Measurements from ENCODE around the gene PNKP. TPM values are rescaled to one million over a fixed set of nuclear protein-coding genes. Genes with fewer than 3 reads are reported as not detected.

The PNKP gene
- total RNA-seq, 3 donors from 2014 or later: 84.3 to 114 (median 111) TPM

- peak in 2 of 3 donors; percentile 4 to 51 for DNase-seq
- intact Hi-C loops (cut with DNase I, micrococcal nuclease): no loop called here
- no peak for TF ChIP-seq CTCF (IDR thresholded peaks at IDR 0.05)
- ATAC-seq: no peak
- Histone ChIP-seq H3K4me3 (no peak overlapping the region), H3K4me1 (ENCODE audit: low read depth) (peaks cover 14% of the 10 kb centered on the region), H3K9me3 (no peaks in the 10 kb centered on the region), H3K36me3 (ENCODE audit: low read depth) (no peaks in the 10 kb centered on the region)
Observed at GRCh38 chr19:49856574-49857021, 10.8 kb downstream of the PNKP start.

DNA sequence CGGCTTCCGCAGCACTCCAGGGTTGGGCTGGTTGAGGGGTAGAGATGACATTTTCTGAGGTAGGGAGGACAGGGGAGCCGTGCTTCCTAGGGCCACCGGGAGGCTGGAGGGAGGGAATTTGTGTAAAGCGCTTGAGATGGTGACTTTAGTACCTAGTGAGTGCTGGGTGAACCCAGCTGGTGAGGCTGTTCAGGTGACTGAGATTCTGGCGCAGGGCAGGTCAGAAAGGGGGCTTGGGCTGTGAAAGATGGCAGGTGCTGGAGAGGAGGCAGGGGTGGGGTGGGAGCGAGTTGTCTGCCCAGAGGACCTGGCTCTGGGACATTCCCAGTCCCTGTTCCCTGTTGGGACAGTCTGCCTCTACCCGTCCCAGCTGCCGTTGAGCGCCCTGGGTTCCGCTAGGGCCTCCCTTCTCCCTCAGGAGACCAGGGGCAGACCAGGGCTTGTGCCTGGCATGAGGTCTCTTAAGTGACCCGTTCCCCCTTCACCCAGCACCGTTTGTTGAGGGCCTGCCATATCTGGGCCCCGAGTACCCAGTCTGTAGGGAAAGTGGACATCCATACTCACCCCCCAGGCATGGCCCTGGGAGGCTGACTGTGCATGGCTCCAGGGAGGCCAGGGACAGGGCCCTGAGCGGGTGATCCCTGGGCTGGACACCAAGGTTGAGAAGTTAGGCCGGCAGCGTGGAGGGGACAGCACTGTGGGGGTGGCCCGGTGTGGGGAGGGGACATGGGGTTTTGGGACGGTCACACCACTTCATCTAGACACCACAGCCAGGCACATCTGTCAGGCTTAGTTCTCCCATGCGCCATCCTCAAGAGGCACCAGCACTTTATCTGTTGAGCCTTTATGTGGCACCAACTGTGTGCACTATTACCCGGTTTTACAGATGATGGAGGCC, 11.5 kb downstream of the PNKP start:
- DNase-seq (peak in 2 of 3 donors; percentile 5 to 47), ATAC-seq (no peak)
- Histone ChIP-seq H3K9me3 (no peaks in the 10 kb centered on the region), H3K36me3 (ENCODE audit: low read depth) (no peaks in the 10 kb centered on the region), H3K4me3 (no peak overlapping the region), H3K4me1 (ENCODE audit: low read depth) (peaks cover 14% of the 10 kb centered on the region)
- intact Hi-C loops (cut with DNase I, micrococcal nuclease): no loop called here
- TF ChIP-seq CTCF (IDR thresholded peaks at IDR 0.05): no peak

DNA sequence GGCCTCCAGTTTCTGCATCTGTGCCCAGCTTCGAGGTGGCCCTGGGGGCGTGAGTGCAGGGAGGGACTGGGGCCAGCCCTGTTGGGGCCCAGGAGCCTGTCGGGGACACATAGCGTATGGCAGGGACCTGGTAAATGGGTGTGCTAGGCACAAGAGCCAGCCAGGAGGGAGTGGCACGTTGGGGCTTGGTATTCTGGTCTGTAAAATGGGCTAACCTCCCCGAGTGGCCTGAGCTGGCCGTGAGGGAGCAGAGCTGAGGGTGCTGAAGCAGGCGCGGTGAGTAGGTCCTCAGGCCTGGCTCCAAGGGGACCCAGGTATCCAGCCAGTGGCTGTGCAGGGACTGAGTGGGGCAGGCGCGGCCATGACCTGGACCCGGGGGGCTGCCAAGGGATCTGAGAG, 12.1 kb downstream of the PNKP start:
- intact Hi-C loops (cut with DNase I, micrococcal nuclease): no loop called here
- ATAC-seq: no peak
- no peaks in the 10 kb centered on the region for H3K36me3 ChIP-seq (ENCODE audit: low read depth)

GRCh38 chr19:49854378-49855263, 12.8 kb downstream of the PNKP start:
- no peak for ATAC-seq
- intact Hi-C loops (cut with DNase I, micrococcal nuclease): no loop called here
- Histone ChIP-seq H3K4me3 (no peak overlapping the region), H3K9me3 (no peaks in the 10 kb centered on the region), H3K4me1 (ENCODE audit: low read depth) (peaks cover 14% of the 10 kb centered on the region), H3K36me3 (ENCODE audit: low read depth) (no peaks in the 10 kb centered on the region)
- no peak for TF ChIP-seq CTCF (IDR thresholded peaks at IDR 0.05)
- DNase-seq: peak in 2 of 3 donors; percentile 39 to 67

More for the DNA sequence above, 12.1 kb downstream of the PNKP start:
- no peaks in the 10 kb centered on the region for H3K9me3 ChIP-seq
- DNase-seq: peak in 2 of 3 donors; percentile 3 to 48
- peaks cover 14% of the 10 kb centered on the region for H3K4me1 ChIP-seq (ENCODE audit: low read depth)
- TF ChIP-seq CTCF (IDR thresholded peaks at IDR 0.05): no peak
- H3K4me3 ChIP-seq: no peak overlapping the region

GRCh38 chr19:49853852-49854377, 13.5 kb downstream of the PNKP start:
- TF ChIP-seq CTCF (IDR thresholded peaks at IDR 0.05): no peak
- Histone ChIP-seq H3K9me3 (no peaks in the 10 kb centered on the region), H3K36me3 (ENCODE audit: low read depth) (no peaks in the 10 kb centered on the region), H3K4me3 (no peak overlapping the region), H3K4me1 (ENCODE audit: low read depth) (peaks cover 14% of the 10 kb centered on the region)
- DNase-seq (no peak), ATAC-seq (no peak)
- intact Hi-C loops (cut with DNase I, micrococcal nuclease): no loop called here
